A549 treated with DMSO at 1 μM for 4 hours (cell line): ENCODE measurements around the gene SAFB. TPM values are rescaled to one million over a fixed set of nuclear protein-coding genes. Genes with fewer than 3 reads are reported as not detected.

ENCODE experiments used
- total RNA-seq: library from RNA; stranded (reverse); fragments of 200-300 nt; extraction: Qiagen RNA extraction; gene quantifications from 5 replicates; pipeline ENCODE4 v1.2.3, GENCODE V29; 2022; ENCODE audit warnings: low read depth

Gene SAFB
- total RNA-seq, result 52.6 to 64.8 TPM (median 61.8 TPM) in 5 replicates

GRCh38 chr19:5622465-5623396, at the start of gene SAFB, which contains the start of gene SAFB2:
SAFB (plus strand) TSS chr19:5623083; CDS start chr19:5623206, 123 bp downstream.
SAFB2 (minus strand) TSS chr19:5622776; CDS start chr19:5622715, 61 bp downstream.

GRCh38 chr19:5680437-5681368, 57.8 kb downstream of the SAFB start, which contains the start of the genes HSD11B1L and MICOS13:
HSD11B1L (plus strand) TSS chr19:5681027; CDS start chr19:5684833, 3,806 bp downstream.
MICOS13 (minus strand) TSS chr19:5680516; CDS start chr19:5680486, 30 bp downstream.

GRCh38 chr19:5690125-5690954, 67.5 kb downstream of the SAFB start, which contains the start of gene RPL36:
RPL36 (plus strand) TSS chr19:5690295; CDS start chr19:5690508, 213 bp downstream.

Other genes starting within 250 kb of the SAFB start
- gene ZNRF4, start 167.7 kb upstream of the SAFB start, total RNA-seq, result not detected in 5 replicates
- 1.6 to 3.4 TPM (median 2.2 TPM) in 5 replicates for gene TINCR, start 55.1 kb upstream of the SAFB start, total RNA-seq
- gene SAFB2, start 307 bp upstream of the SAFB start, total RNA-seq, result 33.4 to 43.4 TPM (median 39.0 TPM) in 5 replicates
- 47.2 to 69.6 TPM (median 61.4 TPM) in 5 replicates for gene MICOS13, start 57.4 kb downstream of the SAFB start, total RNA-seq
- gene HSD11B1L, start 57.9 kb downstream of the SAFB start, total RNA-seq, result 3.4 to 5.3 TPM (median 3.9 TPM) in 5 replicates
- 726 to 796 TPM (median 738 TPM) in 5 replicates for gene RPL36, start 67.2 kb downstream of the SAFB start, total RNA-seq
- 52.8 to 65.6 TPM (median 60.4 TPM) in 5 replicates for gene LONP1, start 97.1 kb downstream of the SAFB start, total RNA-seq
- not detected in 5 replicates for gene CATSPERD, start 97.6 kb downstream of the SAFB start, total RNA-seq
- gene PRR22, start 161.7 kb downstream of the SAFB start, total RNA-seq, result 2.1 to 3.2 TPM (median 2.6 TPM) in 5 replicates
- gene DUS3L, start 168.1 kb downstream of the SAFB start, total RNA-seq, result 27.4 to 33.9 TPM (median 30.2 TPM) in 5 replicates
- gene NRTN, start 182.0 kb downstream of the SAFB start, total RNA-seq, result 0.46 to 0.94 TPM (median 0.64 TPM) in 5 replicates
- gene FUT6, start 216.6 kb downstream of the SAFB start, total RNA-seq, result not detected in 5 replicates
- 0.07 to 0.14 TPM in 2 of 5 replicates, not detected in the others for gene FUT3, start 228.4 kb downstream of the SAFB start, total RNA-seq
- 0.11 TPM in 1 of 5 replicates, not detected in the others for gene FUT5, start 247.5 kb downstream of the SAFB start, total RNA-seq